ENCODE data around the gene SLCO4C1.

DNA sequence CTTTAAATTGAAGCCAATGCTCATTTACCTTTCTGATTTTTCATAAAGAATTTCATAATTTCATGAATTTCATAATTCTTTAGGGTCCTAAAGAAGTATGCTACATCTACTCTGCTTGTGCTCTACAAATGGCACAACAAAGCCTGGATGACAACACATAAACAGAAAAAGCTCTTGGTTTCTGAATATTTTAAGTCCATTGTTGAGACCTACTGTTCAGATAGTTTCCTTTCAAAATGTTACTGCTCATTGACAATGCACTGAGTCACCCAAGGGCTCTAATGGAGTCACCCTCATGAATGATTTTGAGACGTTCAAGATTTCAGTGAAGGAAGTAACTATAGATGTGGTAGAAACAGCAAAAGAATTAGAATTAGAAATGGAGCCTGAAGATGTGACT, 74.1 kb downstream of the SLCO4C1 start:
- no peak for TF ChIP-seq CTCF (IDR thresholded peaks at IDR 0.05)
- TF ChIP-seq POLR2A (IDR thresholded peaks at IDR 0.05): no peak
